GF-D8 (cell line): Measurements from ENCODE around the gene KRTAP2-2.
"Not testable (repeated sequence)": the region's sequence is repeated elsewhere in the genome, so short reads cannot be mapped to it uniquely, and the experiment has no call there.

Source experiments
- DNase-seq: peaks from one replicate; lab custom pipeline; 2025; lab: John Stamatoyannopoulos, UW

The KRTAP2-2 gene

DNA sequence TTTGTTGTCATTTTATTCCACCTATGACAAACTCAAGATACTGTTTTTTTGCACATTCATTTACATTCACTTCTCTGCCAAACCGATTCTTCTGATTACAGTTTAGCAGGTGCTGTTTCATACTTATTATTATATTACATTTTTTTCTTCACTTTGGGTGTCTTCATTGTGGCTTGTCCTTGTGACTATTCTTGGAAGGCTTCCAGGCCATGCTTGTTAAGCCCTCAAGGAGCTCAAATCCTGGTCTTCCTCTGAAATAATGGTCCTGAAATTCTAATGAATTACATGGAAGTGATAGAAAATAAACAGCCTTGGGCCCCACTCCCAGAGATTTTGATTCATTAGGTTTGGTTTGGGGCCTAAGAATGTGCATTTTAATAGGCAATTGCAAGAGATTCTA lies 9.3 kb upstream of the KRTAP2-2 start:
- DNase-seq = no peak

DNA sequence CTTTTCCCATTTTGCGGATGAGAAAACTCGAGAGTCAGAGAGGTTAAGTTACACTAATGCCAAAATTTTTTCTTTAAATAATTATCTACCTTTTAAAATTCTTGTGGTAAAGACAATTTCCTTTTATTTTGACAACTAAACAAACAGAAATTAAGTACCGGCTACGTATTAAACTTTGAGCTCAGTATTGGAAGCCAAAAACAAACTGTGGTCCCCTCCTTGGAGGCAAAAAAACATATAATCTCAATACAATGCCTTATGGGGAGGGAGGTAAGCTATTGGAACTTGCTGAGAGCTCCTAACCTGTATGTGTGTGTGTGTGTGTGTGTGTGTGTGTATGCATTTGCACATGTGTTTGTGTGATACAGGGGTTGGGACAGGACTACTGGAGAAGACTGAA lies 8.4 kb upstream of the KRTAP2-2 start:
- no peak for DNase-seq

DNA sequence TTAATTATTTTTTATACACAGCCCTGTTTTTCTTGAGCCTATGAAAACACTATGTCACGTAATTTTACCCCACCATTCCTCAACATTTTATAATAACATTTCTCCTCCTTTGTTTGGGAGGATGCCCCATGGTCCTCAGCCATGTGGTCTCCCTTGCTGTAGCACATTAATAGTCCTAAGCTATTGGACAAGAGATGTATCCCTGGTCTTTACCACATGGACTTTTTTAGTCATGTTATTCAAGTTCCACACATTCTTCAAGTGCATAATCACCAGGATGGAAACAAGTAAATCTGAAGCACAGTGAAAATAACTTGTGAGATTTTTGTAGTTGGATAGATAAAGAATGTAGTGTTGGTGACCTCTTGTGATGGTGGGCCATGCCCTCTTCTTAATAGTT lies 6.9 kb upstream of the KRTAP2-2 start:
- DNase-seq = no peak

DNA sequence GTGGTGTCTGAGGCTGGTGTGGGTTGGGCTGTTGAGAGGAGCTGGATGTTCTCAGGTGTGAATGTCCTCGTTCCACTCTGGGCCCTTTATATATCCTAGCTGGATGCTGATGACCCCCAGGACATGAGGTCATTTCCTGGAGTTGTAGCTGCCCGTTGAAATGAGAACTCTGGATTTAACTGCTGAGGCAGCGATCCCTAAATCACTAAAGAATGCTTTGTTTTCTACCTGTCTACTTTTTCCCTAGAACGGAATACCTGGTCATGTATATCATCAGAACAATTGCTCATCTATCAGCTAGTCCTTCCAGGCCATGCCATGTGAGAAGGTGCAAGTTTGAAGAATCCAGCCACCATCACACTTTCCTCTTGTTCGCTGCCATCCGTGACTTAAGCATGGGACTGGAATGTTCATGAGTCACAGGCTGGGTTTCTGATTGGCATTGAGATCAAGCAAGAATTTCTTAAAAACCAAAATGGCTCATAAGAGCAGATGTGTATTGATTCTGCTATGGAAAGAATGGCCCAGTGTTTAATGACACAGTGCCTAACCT lies 5.1 kb upstream of the KRTAP2-2 start, which contains the start of gene KRTAP2-3:
Gene KRTAP2-3 (minus strand): TSS at position 63 of the 553 bp plus-strand sequence. CDS start 64 bp downstream, outside the sequence.
- DNase-seq = no peak

DNA sequence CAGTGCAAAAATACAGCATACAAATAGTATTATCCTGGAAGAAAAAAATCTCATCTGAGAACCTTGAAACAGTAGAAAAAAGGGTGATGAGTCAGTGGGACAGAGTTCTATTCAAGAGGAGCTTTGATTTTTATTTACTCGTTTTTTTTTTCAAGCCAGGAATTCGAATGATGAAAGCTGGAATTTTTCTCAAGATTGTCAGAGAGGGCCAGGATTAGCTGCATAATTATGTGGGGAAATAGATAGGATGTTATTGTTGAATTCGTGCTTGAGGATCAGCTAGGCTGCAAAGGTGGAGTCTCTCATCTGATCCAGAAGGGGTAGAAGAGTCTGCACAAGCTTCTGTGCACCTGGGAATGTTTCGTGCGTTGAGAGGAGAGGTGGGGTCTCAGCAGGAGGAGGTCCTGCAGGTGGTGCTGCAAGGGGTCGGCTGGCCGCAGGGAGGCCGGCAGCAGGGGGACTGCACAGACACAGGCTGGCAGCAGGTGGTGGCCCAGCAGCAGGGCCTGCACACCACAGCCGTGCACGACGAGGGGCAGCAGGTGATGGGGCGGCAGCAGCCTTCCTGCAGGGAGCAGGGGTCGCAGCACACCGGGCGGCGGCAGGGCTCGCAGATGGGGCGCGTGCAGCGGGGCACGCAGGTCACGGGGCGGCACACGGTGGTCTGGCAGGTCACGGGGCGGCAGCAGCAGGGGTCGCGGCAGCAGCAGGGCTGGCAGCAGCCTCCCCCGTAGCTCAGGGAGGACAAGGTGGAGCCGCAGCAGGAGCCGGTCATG lies 4.4 kb upstream of the KRTAP2-2 start:
- DNase-seq = not testable (repeated sequence)

DNA sequence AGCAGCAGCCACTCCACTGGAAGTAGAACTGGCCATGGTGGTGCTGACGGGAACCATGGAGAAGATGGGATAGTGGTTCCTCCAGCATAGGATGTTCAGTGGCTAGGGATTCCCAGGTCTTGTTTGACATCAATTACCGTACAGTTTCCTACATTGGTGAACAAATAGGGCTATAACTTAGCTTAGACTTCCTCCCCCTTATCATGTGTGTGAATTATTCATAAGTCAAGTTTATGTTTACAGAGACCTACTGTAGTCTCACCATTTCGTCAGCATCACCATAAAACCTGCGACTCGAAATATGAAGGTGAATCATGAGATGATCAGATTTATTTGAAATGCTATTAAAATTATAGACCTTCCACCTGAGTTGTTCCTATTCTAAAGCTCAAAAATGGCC lies 3.7 kb upstream of the KRTAP2-2 start:
- DNase-seq = no peak

DNA sequence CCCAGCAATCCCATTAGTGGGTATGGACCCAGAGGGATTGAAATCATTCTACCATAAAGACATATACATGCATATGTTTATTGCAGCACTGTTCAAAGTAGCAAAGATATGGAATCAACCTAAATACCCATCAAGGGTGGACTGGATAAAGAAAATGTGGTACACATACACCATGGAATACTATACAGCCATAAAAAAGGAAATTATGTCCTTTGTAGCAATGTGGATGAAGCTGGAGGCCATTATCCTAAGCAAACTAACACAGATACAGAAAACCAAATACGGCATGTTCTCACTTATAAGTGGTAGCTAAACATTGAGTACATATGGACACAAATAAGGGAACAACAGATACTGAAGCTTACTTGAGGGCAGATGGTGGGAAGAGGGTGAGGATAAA lies 2.5 kb upstream of the KRTAP2-2 start:
- no peak for DNase-seq

DNA sequence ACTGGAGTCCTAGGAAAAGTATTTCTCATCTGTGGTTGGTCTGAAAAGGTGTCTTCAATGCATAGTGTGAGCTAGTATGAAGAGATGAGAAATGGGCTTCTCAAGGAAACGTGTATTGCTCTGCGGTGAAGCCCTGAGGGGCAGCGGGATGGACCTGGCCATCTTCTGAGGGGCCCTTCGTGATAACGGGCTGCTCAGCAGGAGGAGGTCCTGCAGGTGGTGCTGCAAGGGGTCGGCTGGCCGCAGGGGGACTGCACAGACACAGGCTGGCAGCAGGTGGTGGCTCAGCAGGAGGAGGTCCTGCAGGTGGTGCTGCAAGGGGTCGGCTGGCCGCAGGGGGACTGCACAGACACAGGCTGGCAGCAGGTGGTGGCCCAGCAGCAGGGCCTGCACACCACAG lies 474 bp downstream of the KRTAP2-2 start:
- DNase-seq = not testable (repeated sequence)

DNA sequence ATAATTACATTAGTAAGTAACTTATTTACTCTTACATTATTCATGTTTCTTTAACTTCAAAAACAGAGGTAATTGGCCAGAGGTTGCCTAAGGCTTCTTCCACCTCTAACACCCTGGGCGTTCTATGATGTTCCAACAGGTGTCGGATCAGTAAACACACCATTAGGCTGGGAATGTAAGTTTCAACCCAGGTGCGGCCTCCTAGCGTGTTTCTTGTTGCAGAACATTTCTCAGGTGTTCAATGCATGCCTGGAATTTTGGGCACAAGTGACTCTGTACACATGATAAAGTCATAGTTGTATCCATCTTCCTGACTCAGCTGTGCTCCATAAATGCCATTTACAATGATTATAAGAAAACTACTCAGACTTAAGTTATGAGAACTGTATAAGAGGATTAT lies 1.0 kb downstream of the KRTAP2-2 start:
- DNase-seq = no peak

DNA sequence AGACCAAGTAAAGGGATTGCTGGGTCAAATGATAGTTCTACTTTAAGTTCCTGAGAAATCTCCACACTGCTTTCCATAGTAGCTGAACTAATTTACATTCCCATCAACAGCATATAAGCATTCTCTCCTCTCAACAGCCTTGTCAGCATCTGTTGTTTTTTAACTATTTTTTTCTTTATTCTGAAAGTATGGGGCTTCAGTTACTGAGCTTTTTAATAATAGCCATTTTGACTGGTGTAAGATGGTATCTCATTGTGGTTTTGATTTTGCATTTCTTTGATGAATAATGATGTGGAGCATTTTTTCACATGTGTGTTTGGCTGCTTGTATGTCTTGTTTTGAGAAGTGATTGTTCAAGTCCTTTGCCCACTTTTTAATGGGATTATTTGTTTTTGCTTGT lies 2.5 kb downstream of the KRTAP2-2 start:
- no peak for DNase-seq

DNA sequence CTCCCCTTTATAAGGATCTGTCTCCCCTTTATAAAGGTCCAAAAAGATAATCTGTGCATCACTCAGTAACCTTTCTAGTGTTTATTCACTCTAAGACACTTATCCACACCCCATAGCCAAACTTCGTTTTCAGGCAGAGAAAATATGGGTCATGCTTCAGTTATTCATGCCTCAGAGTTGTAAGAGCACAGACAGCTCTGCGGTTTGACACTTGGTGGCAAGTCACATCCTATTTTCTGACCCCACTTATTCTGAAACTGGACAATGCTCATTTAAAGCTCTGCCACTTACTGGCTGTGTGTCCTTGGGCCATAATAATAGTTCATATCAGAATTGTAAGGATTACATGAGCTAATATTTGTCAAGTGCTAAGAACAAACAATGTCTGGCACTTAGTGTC lies 5.9 kb downstream of the KRTAP2-2 start:
- no peak for DNase-seq

DNA sequence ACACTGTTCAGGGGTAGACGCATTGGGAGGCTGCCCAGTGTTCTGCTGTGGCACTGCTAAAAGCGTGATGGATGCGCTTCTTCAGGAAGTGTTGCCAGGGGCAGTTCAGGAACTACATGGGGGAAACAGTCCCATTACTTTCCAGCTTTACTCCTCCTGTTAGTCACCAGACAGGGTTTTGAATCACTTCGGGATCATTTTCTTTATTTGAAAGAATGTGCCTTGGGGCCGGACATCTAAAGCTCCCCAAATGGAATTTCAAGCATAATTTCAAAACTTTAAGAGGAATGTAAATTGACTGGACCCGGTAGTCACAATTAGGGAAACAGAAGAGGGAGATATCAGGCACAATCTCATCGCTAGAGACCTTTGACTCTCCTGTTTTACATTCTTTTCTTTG lies 6.6 kb downstream of the KRTAP2-2 start:
- no peak for DNase-seq

DNA sequence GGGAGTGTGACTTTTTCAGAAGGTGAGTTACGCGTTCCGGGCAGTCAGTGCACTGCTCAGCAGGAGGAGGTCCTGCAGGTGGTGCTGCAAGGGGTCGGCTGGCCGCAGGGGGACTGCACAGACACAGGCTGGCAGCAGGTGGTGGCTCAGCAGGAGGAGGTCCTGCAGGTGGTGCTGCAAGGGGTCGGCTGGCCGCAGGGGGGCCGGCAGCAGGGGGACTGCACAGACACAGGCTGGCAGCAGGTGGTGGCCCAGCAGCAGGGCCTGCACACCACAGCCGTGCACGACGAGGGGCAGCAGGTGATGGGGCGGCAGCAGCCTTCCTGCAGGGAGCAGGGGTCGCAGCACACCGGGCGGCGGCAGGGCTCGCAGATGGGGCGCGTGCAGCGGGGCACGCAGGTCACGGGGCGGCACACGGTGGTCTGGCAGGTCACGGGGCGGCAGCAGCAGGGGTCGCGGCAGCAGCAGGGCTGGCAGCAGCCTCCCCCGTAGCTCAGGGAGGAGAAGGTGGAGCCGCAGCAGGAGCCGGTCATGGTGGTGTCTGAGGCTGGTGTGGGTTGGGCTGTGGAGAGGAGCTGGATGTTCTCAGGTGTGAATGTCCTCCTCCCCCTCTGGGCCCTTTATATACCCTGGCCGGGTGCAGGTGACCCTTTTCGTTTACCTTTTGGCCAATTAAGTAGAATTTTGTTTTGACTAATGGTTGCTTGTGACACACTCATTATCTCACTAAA lies 8.1 kb downstream of the KRTAP2-2 start, which contains the start of gene KRTAP2-1:
Gene KRTAP2-1 (minus strand): TSS at position 582 of the 731 bp plus-strand sequence. CDS start 49 bp downstream, at position 533.
- not testable (repeated sequence) for DNase-seq

DNA sequence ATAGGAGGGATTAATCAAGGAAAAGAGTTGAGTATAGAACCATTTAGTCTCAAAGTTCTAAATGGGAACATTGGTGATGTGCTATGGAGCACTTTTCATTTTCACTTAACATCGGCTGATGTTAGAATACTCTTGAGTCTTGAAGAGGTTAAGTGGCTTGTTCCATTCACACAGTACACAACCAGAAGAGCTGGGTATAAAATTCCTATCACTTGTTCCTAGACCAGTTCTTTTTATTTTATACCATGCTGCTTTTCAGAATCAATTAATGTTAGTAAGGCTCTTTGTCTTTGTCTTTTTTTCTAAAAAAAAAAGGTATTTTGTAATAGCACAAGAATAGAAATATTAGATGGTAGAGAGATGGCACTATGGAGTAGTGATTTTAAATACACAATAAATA lies 12.1 kb downstream of the KRTAP2-2 start:
- DNase-seq = no peak

DNA sequence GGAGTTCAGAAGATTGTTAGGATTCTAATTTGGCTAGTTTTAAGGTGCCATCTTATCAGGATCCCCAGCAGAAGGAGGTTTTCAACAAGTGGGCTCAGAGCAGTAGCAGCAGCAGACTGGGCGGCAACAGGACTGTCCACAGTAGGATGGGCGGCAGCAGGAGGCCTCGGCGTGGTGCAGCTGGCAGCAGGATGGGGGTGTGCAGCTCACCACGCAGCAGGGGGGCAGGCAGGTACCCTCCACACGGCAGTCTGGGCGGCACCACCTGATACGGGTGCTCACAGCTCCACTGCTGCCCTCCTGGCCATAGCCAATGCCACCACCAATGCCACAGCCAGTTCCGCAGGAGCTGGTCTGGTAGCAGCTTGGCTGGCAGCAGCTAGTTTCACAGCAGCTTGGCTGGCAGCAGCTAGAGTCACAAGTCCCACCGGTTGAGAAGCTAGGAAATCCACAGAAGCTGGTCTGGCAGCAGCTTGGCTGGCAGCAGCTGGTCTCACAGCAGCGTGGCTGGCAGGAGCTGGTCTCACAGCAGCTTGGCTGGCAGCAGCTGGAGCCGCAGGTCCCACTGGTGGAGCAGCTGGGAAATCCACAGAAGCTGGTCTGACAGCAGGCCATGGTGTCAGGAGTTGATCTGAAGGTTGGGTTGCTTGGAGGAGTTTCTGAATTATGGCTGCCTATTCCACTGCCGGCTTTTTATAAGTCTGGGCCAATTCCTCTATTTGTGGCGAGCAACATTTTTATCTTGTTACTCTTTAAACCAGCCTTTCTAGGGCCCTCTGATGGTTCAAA lies 14.1 kb downstream of the KRTAP2-2 start, which contains the start of gene KRTAP1-1:
Gene KRTAP1-1 (minus strand): TSS at position 668 of the 789 bp plus-strand sequence. CDS start 53 bp downstream, at position 615.
- not testable (repeated sequence) for DNase-seq

DNA sequence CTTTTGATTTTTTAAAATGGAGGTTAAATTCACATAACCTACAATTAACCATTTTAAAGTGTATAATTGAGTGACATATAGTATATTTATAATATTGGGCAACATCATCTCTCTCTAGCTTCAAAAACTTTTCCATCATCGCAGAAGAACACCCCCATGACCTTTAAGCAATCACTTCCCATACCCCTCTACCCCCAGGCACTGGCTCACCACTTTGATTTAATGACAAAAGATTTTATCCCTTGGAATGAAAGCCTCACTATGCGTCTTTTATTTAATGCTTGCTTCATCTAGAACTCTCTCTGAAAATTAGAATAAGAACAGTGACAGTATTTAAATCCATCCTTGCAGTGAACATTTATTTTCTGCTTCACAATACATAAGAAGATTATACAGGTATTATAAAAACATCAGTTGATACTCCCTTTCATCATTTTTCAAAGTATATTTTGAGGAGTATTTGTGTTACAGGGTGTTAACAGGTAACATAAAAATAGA lies 17.1 kb downstream of the KRTAP2-2 start:
- no peak for DNase-seq

DNA sequence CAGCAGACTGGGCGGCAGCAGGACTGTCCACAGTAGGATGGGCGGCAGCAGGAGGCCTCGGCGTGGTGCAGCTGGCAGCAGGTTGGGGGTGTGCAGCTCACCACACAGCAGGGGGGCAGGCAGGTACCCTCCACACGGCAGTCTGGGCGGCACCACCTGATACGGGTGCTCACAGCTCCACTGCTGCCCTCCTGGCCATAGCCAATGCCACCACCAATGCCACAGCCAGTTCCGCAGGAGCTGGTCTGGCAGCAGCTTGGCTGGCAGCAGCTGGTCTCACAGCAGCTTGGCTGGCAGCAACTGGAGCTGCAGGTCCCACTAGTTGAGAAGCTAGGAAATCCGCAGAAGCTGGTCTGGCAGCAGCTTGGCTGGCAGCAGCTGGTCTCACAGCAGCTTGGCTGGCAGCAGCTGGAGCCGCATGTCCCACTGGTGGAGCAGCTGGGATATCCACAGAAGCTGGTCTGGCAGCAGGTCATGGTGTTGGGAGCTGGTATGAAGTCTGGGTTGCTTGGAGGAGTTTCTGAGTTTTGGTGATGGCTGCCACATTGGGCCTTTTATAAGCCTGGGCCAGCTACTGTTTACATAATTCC lies 20.6 kb downstream of the KRTAP2-2 start, which contains the start of gene KRTAP1-3:
Gene KRTAP1-3 (minus strand): TSS at position 529 of the 590 bp plus-strand sequence. CDS start 53 bp downstream, at position 476.
- DNase-seq = not testable (repeated sequence)

DNA sequence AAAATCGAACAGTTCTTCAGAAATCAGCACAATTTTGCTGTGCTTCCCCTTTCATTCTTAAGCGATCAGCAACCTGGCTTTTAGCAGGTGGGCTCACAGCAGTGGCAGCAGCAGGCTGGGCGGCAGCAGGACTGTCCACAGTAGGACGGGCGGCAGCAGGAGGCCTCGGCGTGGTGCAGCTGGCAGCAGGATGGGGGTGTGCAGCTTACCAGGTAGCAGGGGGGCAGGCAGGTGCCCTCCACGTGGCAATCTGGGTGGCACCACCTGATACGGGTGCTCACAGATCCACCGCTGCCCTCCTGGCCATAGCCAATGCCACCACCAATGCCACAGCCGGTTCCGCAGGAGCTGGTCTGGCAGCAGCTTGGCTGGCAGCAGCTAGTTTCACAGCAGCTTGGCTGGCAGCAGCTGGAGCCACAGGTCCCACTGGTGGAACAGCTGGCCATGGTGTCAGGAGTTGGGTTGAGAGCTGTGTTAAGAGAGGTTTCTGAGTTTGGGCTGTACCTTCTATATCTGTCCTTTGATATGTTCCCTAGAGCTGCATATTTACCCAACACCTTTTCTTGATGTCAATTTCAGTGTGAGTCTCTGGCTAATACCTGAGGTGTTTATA lies 25.3 kb downstream of the KRTAP2-2 start, which contains the start of gene KRTAP1-4:
Gene KRTAP1-4 (minus strand): TSS at position 563 of the 613 bp plus-strand sequence. CDS start 117 bp downstream, at position 446.
- DNase-seq = no peak

DNA sequence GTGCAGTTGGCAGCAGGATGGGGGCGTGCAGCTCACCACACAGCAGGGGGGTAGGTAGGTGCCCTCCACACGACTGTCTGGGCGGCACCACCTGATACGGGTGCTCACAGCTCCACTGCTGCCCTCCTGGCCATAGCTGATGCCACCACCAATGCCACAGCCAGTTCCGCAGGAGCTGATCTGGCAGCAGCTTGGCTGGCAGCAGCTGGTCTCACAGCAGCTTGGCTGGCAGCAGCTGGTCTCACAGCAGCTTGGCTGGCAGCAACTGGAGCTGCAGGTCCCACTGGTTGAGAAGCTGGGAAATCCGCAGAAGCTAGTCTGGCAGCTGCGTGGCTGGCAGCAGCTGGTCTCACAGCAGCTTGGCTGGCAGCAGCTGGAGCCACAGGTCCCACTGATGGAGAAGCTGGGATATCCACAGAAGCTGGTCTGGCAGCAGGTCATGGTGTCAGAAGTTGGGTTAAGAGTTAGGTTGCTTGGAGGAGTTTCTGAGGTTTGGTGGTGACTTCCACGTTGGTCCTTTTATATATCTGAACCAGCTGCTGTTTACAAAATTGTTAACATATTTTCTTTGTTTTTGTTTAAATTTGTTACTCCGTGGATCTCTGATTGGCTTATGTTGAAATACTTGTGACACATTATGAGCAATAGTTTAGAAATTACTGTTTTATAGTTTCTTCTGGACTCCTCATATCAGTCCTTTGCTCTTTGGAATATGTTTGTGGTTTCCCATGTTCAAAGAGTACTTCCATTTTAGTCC lies 28.1 kb downstream of the KRTAP2-2 start, which contains the start of gene KRTAP1-5:
Gene KRTAP1-5 (minus strand): TSS at position 494 of the 757 bp plus-strand sequence. CDS start 53 bp downstream, at position 441.
- DNase-seq = no peak

DNA sequence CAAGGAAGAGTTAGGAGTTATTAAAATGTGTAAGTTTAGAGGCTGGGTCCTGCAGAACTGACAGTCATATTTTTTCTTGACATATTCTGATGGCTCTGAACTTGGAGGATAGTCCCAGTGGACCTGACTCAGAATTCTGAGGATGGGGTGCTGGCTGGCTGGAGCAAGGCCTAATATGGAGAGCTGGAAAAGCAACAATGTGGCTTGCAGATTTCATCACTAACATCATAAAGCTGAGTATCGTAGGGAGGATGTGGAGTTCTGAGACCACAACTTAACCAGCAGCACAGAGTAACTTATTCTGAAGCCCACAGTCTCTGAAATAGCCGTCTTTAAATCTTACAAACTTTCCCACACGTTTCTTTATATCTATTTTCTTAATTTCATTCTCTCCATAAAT lies 30.3 kb downstream of the KRTAP2-2 start:
- no peak for DNase-seq
